Lower leg skin (tissue), 4 donors: ENCODE data around the gene MGMT. TPM values are rescaled to one million over a fixed set of nuclear protein-coding genes. Genes with fewer than 3 reads are reported as not detected.

Experiments
- DNase-seq, 2 donors: peaks; one replicate each; pipeline ENCODE4 v3.0.0-alpha.2; 2019; ENCODE audit warnings: low spot score in 2 of 2
- H3K4me3 ChIP-seq: fragments of 200-600 bp; sonication (generic); 2 replicates; pipeline ENCODE4 v1.5.1; 2017; ENCODE audit warnings: mild to moderate bottlenecking, low read depth; ENCODE audit not compliant: poor library complexity, severe bottlenecking
- POLR2A ChIP-seq, 2 donors: fragments of 450-650 bp; IDR thresholded peaks; one replicate each; pipeline ENCODE4 v1.6.1; 2016 to 2017; ENCODE audit warnings: antibody characterized with exemption in 2 of 2, mild to moderate bottlenecking in 1 of 2, moderate library complexity in 1 of 2
- WGBS, 2 donors: methylation state at CpG; one replicate each; pipeline ENCODE4 v1.1.5; 2018; 5-methylcytosine and 5-hydroxymethylcytosine counted together
- intact Hi-C: fragments of 100-400 bp; cut with DNase I; formaldehyde crosslinking; loops from one replicate; pipeline ENCODE4 v1.15.0; 2023; ENCODE audit warnings: low total_unique reads
- total RNA-seq, 4 donors: library from RNA; depleted of rRNA; stranded (reverse); fragments of >200 nt; gene quantifications; one replicate each; pipeline ENCODE4 v1.1.0, GENCODE V29; 2016
- TF ChIP-seq, protein P1 (sequence below), 3 donors: fragments of 450-650 bp; IDR thresholded peaks; one replicate each; pipeline ENCODE4 v1.5.1; 2016; ENCODE audit warnings: antibody characterized with exemption in 3 of 3, mild to moderate bottlenecking in 3 of 3, moderate library complexity in 2 of 3

The MGMT gene
- total RNA-seq, 4 donors from 2014 or later = 13.1 to 38.7 (median 29.2) TPM

DNA sequence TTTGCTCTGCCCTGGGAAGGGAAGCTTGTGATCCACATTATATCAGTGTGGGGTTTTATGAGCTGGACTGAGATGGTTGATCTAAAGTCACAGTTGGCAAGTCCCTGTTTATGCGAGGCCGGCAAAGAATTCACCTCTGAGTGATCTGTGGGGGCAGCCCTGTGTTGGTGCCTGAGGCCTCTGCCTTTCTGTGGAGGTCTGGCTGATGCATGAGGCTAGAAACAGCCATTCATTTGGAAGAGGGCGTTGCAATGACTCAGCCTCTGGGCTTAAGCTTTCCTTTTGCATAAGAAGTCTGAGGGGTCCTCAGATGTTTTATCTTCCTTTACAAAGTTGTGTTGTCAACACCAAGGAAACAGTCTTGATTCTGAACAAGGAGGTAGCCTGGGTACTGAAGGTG, 126.9 kb downstream of the MGMT start:
- no peak overlapping the region for H3K4me3 ChIP-seq
- no peak for DNase-seq
- intact Hi-C loops = no loop called here
- TF ChIP-seq, protein P1, sequence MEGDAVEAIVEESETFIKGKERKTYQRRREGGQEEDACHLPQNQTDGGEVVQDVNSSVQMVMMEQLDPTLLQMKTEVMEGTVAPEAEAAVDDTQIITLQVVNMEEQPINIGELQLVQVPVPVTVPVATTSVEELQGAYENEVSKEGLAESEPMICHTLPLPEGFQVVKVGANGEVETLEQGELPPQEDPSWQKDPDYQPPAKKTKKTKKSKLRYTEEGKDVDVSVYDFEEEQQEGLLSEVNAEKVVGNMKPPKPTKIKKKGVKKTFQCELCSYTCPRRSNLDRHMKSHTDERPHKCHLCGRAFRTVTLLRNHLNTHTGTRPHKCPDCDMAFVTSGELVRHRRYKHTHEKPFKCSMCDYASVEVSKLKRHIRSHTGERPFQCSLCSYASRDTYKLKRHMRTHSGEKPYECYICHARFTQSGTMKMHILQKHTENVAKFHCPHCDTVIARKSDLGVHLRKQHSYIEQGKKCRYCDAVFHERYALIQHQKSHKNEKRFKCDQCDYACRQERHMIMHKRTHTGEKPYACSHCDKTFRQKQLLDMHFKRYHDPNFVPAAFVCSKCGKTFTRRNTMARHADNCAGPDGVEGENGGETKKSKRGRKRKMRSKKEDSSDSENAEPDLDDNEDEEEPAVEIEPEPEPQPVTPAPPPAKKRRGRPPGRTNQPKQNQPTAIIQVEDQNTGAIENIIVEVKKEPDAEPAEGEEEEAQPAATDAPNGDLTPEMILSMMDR (IDR thresholded peaks at IDR 0.05) = no peak
- TF ChIP-seq POLR2A (IDR thresholded peaks at IDR 0.05) = no peak
- WGBS, 2 donors = 74 to 90% methylated on average over 3 of the region's 3 CpGs

GRCh38 chr10:129594811-129595210, 127.8 kb downstream of the MGMT start:
- no peak overlapping the region for H3K4me3 ChIP-seq
- intact Hi-C loops = no loop called here
- no peak for TF ChIP-seq POLR2A (IDR thresholded peaks at IDR 0.05)
- TF ChIP-seq, protein P1 (IDR thresholded peaks at IDR 0.05) = no peak
- no peak for DNase-seq
- 98% methylated on average over 15 of the region's 15 CpGs for WGBS, 2 donors

- no peak for DNase-seq
- intact Hi-C loops = no loop called here
Observed at GRCh38 chr10:129598413-129598812, 131.4 kb downstream of the MGMT start.

GRCh38 chr10:129599160-129599559, 132.1 kb downstream of the MGMT start:
- no peak for TF ChIP-seq POLR2A (IDR thresholded peaks at IDR 0.05)
- TF ChIP-seq, protein P1 (IDR thresholded peaks at IDR 0.05) = no peak
- no peak overlapping the region for H3K4me3 ChIP-seq
- WGBS, 2 donors = 94 to 96% methylated on average over 5 of the region's 5 CpGs
- no peak for DNase-seq
- intact Hi-C loops = no loop called here

More at GRCh38 chr10:129598413-129598812, 131.4 kb downstream of the MGMT start:
- 96 to 97% methylated on average over 4 of the region's 4 CpGs for WGBS, 2 donors
- TF ChIP-seq POLR2A (IDR thresholded peaks at IDR 0.05) = no peak
- TF ChIP-seq, protein P1 (IDR thresholded peaks at IDR 0.05) = no peak
- H3K4me3 ChIP-seq = no peak overlapping the region

DNA sequence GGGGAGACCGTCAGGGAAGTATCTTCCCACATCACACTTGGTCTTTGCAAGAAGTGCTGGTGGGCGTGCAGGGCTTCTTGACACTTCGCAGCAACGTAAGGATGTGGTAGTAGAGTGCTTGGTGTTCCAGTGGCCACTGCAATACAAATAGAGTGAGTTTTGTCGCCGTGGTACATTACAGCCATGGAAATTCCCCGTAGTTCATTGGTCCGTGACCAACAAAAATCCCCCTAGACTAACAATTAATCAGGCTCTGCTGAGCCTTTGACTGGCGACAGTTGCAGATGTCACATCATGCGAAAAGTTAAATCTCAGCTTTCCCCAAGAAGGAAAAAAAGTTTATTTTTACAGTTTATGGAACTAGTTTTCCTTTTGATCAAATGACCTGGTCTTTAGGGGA, 134.7 kb downstream of the MGMT start:
- intact Hi-C loops = no loop called here
- DNase-seq = no peak
- WGBS, 2 donors = 75 to 82% methylated on average over 10 of the region's 10 CpGs
- no peak for TF ChIP-seq POLR2A (IDR thresholded peaks at IDR 0.05)
- TF ChIP-seq, protein P1 (IDR thresholded peaks at IDR 0.05) = no peak
- no peak overlapping the region for H3K4me3 ChIP-seq

DNA sequence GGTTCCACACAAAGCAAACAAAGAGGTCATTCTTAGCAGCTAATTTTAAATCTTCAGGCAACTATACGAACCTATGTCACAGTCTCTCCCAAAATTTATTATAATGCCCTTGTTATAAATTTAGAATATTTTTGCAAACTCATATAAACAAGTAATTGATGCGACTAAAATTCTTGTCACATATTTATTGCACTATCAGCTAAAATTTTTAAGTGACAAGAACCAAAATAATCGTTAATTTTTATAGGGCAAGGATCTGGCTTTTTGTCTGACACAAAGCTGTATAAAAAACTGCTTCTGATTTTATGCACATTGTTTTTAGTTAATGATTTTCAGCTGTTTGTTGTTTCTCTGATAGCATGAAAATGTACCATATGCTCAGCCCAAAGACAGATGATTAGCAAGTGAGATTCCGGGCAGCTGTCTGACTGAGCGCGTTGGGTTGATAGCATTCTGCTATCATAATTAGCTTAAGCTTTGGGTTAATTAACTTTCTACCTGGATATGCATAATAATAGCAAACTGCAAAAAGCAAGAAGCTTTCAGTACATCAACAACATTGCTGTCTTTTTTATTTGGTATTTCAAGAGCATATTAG, 136.0 kb downstream of the MGMT start:
- no peak overlapping the region for H3K4me3 ChIP-seq
- DNase-seq = no peak
- WGBS, 2 donors = 72% methylated on average over 6 of the region's 6 CpGs
- intact Hi-C loops = no loop called here
- TF ChIP-seq, protein P1 (IDR thresholded peaks at IDR 0.05) = no peak
- no peak for TF ChIP-seq POLR2A (IDR thresholded peaks at IDR 0.05)
